ENCODE results near the gene ARHGAP32. TPM values are rescaled to one million over a fixed set of nuclear protein-coding genes. Genes with fewer than 3 reads are reported as not detected.

Gene ARHGAP32
- polyA plus RNA-seq, 1 donor from 2014 or later, result 12.0 TPM

GRCh38 chr11:129055196-129055595 is 136.9 kb downstream of the ARHGAP32 start (continued):
- no peak for TF ChIP-seq EP300 (conservative IDR thresholded peaks at IDR 0.05; ENCODE audit: poor library complexity, severe bottlenecking)

- Histone ChIP-seq H3K79me2 (replicated peaks; ENCODE audit: insufficient read depth, low read length) (no peaks in the 10 kb centered on the region), H2AFZ (ENCODE audit: low read depth, low read length) (no peak overlapping the region), H3K27me3 (ENCODE audit: insufficient read depth, low read depth, low read length) (no peaks in the 10 kb centered on the region), H3K4me3 (ENCODE audit: low read length) (no peak overlapping the region), H3K27ac (ENCODE audit: low read length) (no peak overlapping the region), H3K4me2 (ENCODE audit: low read length) (no peak overlapping the region), H4K20me1 (ENCODE audit: insufficient read depth) (no peaks in the 10 kb centered on the region), H3F3A (ENCODE audit: insufficient read depth, low read length, poor library complexity, severe bottlenecking) (no peaks in the 10 kb centered on the region), H3K9me3 (ENCODE audit: low read length) (no peaks in the 10 kb centered on the region), H3K36me3 (ENCODE audit: insufficient read depth, low read length) (no peaks in the 10 kb centered on the region), H3K9me2 (ENCODE audit: insufficient read depth, low read length) (no peaks in the 10 kb centered on the region), H3K9ac (ENCODE audit: low read length) (no peak overlapping the region)
- TF ChIP-seq EZH2 (IDR thresholded peaks at IDR 0.05; ENCODE audit: borderline replicate concordance, insufficient read depth, low read length, poor library complexity, severe bottlenecking) (no peak), REST (IDR thresholded peaks at IDR 0.05; ENCODE audit: borderline replicate concordance) (no peak), TAF1 (IDR thresholded peaks at IDR 0.05; ENCODE audit: low read depth) (no peak), MXI1 (conservative IDR thresholded peaks at IDR 0.05; ENCODE audit: poor library complexity, severe bottlenecking) (no peak), CTCF (IDR thresholded peaks at IDR 0.05; ENCODE audit: poor library complexity, severe bottlenecking) (no peak), EP300 (conservative IDR thresholded peaks at IDR 0.05; ENCODE audit: poor library complexity, severe bottlenecking) (no peak), POLR2AphosphoS5 (IDR thresholded peaks at IDR 0.05) (no peak), RAD21 (conservative IDR thresholded peaks at IDR 0.05) (no peak)
Measured at GRCh38 chr11:129048911-129049310, 143.2 kb downstream of the ARHGAP32 start.

- Histone ChIP-seq H4K20me1 (ENCODE audit: insufficient read depth) (no peaks in the 10 kb centered on the region), H3K27me3 (ENCODE audit: insufficient read depth, low read depth, low read length) (no peaks in the 10 kb centered on the region), H3K79me2 (replicated peaks; ENCODE audit: insufficient read depth, low read length) (no peaks in the 10 kb centered on the region), H3K9me3 (ENCODE audit: low read length) (no peaks in the 10 kb centered on the region), H3K9ac (ENCODE audit: low read length) (no peak overlapping the region), H3K4me3 (ENCODE audit: low read length) (no peak overlapping the region), H3K27ac (ENCODE audit: low read length) (no peak overlapping the region), H3K36me3 (ENCODE audit: insufficient read depth, low read length) (no peaks in the 10 kb centered on the region), H2AFZ (ENCODE audit: low read depth, low read length) (no peak overlapping the region), H3F3A (ENCODE audit: insufficient read depth, low read length, poor library complexity, severe bottlenecking) (no peaks in the 10 kb centered on the region), H3K9me2 (ENCODE audit: insufficient read depth, low read length) (no peaks in the 10 kb centered on the region), H3K4me2 (ENCODE audit: low read length) (no peak overlapping the region)
- TF ChIP-seq EZH2 (IDR thresholded peaks at IDR 0.05; ENCODE audit: borderline replicate concordance, insufficient read depth, low read length, poor library complexity, severe bottlenecking), result no peak
Measured at GRCh38 chr11:129045150-129045549, 147.0 kb downstream of the ARHGAP32 start.
